ENCODE data around the gene WDR70. TPM values are rescaled to one million over a fixed set of nuclear protein-coding genes. Genes with fewer than 3 reads are reported as not detected.

Gene WDR70
- polyA plus RNA-seq, 1 of the 3 experiments (the other 2 are of a cell fraction) = 14.2 TPM

DNA sequence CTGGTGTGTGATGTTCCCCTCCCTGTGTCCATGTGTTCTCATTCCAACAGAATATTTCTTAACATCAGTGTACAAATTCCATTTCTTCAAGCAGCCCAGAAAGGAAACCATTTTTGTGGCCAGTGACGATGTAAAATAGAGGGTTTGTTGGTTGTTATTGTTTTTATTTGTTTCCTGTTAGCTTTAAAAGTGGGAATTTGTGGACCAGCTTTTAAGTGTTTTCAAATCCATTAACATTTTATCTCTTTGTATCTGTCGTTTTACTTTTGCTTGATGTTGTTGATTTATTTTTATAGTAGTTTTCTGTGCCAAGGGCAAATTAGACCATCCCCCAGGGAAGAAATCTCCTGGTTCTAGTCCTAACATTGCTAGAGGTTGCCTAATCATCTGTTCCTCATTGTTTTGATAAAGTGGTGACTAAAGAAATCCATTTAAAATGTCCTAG lies 360.7 kb downstream of the WDR70 start (continued):
- TF ChIP-seq, protein P1, sequence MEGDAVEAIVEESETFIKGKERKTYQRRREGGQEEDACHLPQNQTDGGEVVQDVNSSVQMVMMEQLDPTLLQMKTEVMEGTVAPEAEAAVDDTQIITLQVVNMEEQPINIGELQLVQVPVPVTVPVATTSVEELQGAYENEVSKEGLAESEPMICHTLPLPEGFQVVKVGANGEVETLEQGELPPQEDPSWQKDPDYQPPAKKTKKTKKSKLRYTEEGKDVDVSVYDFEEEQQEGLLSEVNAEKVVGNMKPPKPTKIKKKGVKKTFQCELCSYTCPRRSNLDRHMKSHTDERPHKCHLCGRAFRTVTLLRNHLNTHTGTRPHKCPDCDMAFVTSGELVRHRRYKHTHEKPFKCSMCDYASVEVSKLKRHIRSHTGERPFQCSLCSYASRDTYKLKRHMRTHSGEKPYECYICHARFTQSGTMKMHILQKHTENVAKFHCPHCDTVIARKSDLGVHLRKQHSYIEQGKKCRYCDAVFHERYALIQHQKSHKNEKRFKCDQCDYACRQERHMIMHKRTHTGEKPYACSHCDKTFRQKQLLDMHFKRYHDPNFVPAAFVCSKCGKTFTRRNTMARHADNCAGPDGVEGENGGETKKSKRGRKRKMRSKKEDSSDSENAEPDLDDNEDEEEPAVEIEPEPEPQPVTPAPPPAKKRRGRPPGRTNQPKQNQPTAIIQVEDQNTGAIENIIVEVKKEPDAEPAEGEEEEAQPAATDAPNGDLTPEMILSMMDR (IDR thresholded peaks at IDR 0.05) = no peak
- TF ChIP-seq ELF1 (IDR thresholded peaks at IDR 0.05) (no peak), RXRA (IDR thresholded peaks at IDR 0.05; ENCODE audit: borderline replicate concordance, low read depth) (no peak)

DNA sequence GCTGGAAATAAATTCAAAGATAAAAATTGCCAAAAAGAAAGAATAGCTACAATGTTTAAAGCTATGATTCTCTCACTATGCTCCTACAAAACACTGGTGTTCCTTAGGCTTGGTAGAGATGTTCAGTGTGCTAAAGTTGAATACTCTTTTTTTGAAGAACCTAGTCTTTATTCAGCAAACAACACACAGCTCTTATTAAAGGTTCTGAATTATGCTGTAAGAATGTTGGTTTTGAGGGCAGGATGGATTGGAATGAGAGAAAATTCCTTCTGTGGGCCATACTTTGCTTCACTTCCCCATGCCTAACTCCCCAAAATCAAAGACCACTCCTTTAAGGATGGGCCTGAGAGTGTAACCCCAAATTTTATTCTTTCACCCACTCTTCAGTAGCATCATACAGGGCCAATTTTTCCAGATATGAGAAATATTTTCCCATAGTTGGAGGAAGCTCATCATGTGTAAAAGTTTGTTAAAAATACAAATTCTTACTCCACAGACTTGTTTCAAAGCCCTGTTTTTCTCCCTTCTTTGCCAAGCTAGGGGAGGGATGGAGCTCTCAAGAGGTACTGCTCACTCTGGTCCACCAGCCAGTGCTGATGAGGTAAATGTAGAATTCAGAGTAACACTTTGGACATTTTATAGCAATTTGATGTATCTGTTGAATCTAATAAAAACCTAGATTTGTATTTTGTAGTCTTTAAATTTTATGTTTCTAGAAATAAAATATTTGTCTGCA lies 361.4 kb downstream of the WDR70 start:
- Histone ChIP-seq H3K4me2 (no peak overlapping the region), H3K27ac (ENCODE audit: low read depth in 2 of 2, low read length in 1 of 2) (peak overlapping the region in 1 of 2 experiments; percentile 72; a peak in 2 of 4 replicates), H3K36me3 (replicated peaks in 1 of 2; ENCODE audit: control insufficient read depth in 1 of 2, insufficient read depth in 2 of 2, low read length in 1 of 2) (peaks cover 0 to 9% of the 10 kb centered on the region in 2 experiments), H3F3A (replicated peaks; ENCODE audit: insufficient read depth) (peaks cover 55% of the 10 kb centered on the region), H3K9ac (peak overlapping the region; percentile 15; the same call in 1 of the 2 replicates), H3K4me3 (ENCODE audit: low read depth in 2 of 2, low read length in 1 of 2) (no peak overlapping the region), H3K4me1 (ENCODE audit: control insufficient read depth in 1 of 2, insufficient read depth in 2 of 2, low read depth in 1 of 2, low read length in 1 of 2) (peaks cover 0 to 35% of the 10 kb centered on the region in 2 experiments; a peak in 3 of 4 replicates), H3K9me3 (no peaks in the 10 kb centered on the region), H3K9me2 (no peaks in the 10 kb centered on the region), H4K20me1 (ENCODE audit: insufficient read depth) (no peaks in the 10 kb centered on the region), H2AFZ (ENCODE audit: low read depth) (no peak overlapping the region), H3K27me3 (ENCODE audit: insufficient read depth) (no peaks in the 10 kb centered on the region), H3K79me2 (ENCODE audit: insufficient read depth) (no peaks in the 10 kb centered on the region)
- CTCF ChIA-PET = interaction anchor here (2.0 kb wide), 1 partner anchor 17 kb away, joined by 7 read pairs; no protein-coding TSS in a partner anchor
- POLR2A ChIA-PET = no interaction called here
- TF ChIP-seq CHD2 (IDR thresholded peaks at IDR 0.05; ENCODE audit: low read length, partially characterized antibody) (no peak), PBX3 (IDR thresholded peaks at IDR 0.05) (no peak), FOSL2 (IDR thresholded peaks at IDR 0.05; ENCODE audit: borderline replicate concordance, low read depth) (0 out of 2 replicates have a peak, but pooled peaks have one; percentile 2), RXRA (IDR thresholded peaks at IDR 0.05; ENCODE audit: borderline replicate concordance, low read depth) (no peak)
- TF ChIP-seq, protein P2, sequence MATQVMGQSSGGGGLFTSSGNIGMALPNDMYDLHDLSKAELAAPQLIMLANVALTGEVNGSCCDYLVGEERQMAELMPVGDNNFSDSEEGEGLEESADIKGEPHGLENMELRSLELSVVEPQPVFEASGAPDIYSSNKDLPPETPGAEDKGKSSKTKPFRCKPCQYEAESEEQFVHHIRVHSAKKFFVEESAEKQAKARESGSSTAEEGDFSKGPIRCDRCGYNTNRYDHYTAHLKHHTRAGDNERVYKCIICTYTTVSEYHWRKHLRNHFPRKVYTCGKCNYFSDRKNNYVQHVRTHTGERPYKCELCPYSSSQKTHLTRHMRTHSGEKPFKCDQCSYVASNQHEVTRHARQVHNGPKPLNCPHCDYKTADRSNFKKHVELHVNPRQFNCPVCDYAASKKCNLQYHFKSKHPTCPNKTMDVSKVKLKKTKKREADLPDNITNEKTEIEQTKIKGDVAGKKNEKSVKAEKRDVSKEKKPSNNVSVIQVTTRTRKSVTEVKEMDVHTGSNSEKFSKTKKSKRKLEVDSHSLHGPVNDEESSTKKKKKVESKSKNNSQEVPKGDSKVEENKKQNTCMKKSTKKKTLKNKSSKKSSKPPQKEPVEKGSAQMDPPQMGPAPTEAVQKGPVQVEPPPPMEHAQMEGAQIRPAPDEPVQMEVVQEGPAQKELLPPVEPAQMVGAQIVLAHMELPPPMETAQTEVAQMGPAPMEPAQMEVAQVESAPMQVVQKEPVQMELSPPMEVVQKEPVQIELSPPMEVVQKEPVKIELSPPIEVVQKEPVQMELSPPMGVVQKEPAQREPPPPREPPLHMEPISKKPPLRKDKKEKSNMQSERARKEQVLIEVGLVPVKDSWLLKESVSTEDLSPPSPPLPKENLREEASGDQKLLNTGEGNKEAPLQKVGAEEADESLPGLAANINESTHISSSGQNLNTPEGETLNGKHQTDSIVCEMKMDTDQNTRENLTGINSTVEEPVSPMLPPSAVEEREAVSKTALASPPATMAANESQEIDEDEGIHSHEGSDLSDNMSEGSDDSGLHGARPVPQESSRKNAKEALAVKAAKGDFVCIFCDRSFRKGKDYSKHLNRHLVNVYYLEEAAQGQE (IDR thresholded peaks at IDR 0.05; ENCODE audit: low read depth, low read length) = 0 out of 2 replicates have a peak, but pooled peaks have one; percentile 37
- DNase-seq = no peak
